Camera-type eye (tissue), 1 donor: ENCODE results near the gene PDCD11. TPM values are rescaled to one million over a fixed set of nuclear protein-coding genes. Genes with fewer than 3 reads are reported as not detected.

Experiments used
- total RNA-seq: library from RNA; depleted of rRNA; stranded (reverse); fragments of >200 nt; gene quantifications from one replicate; pipeline ENCODE4 v1.2.3, GENCODE V29; 2014

The PDCD11 gene
- 33.3 TPM for total RNA-seq

GRCh38 chr10:103396067-103396788 is at the start of gene PDCD11, which contains the start of gene ATP5MK:
TSS of gene PDCD11 (plus strand) at chr10:103396626. CDS start at chr10:103398427, 1,801 bp downstream.
TSS of gene ATP5MK (minus strand) at chr10:103396475. CDS start at chr10:103392457, 4,018 bp downstream.

DNA sequence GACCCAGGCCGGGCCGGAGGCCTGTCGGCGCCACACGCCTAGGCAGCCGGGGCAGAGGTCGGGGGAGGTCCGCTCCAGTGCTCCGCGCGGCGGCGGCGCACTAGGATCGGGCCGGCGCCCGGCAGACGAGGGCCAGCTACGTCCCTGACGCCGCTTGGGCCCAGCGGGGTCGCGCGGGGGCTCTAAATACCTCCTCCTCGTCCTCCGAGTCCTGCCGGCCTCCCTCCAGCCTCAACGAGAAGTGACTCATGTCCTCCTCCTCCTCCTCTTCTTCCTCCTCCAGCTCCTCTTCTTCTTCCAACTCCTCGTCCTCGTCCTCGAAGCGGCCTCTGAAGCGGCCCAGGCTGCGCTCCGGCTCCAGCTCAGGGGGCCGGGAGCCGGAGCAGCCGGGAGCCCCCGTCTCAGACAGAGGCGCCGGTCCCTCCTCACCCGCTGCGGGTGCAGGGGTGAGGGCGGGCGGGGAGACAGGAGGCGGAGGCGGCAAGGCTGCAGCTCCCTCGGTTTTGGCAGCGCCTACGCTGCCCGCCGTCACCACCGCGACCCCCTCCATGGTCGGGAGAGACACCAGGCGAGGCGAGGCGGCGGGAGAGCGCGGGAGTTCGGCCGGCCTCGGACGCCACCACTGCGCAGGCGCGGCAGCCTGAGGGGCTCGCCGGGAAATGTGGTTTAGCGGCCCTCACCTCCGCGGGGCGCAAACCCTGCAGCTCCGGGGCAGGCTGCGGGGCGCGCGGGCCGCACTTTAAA is 45.7 kb upstream of the PDCD11 start, which contains the start of gene PCGF6:
TSS of gene PCGF6 (minus strand) at position 624 of the 744 bp plus-strand sequence. CDS start at position 550, 74 bp downstream.

DNA sequence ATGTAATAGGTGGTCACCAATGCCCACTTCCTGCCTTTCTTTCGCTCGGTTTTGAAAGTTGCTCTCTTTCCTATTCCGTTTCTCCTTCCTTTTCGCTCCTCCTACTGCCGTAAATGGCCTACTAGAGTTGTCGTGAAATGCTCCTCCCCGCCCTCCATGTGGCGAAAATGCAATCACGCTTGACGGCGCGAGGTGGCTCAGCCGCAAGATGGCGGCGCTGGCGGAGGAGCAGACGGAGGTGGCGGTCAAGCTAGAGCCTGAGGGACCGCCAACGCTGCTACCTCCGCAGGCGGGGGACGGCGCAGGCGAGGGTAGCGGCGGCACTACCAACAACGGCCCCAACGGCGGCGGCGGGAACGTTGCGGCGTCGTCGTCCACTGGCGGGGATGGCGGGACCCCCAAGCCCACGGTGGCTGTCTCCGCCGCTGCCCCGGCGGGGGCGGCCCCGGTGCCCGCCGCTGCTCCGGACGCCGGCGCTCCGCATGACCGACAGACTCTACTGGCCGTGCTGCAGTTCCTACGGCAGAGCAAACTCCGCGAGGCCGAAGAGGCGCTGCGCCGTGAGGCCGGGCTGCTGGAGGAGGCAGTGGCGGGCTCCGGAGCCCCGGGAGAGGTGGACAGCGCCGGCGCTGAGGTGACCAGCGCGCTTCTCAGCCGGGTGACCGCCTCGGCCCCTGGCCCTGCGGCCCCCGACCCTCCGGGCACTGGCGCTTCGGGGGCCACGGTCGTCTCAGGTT is 28.5 kb upstream of the PDCD11 start, which contains the start of gene TAF5:
TSS of gene TAF5 (plus strand) at position 195 of the 737 bp plus-strand sequence. CDS start at position 209, 14 bp downstream.

DNA sequence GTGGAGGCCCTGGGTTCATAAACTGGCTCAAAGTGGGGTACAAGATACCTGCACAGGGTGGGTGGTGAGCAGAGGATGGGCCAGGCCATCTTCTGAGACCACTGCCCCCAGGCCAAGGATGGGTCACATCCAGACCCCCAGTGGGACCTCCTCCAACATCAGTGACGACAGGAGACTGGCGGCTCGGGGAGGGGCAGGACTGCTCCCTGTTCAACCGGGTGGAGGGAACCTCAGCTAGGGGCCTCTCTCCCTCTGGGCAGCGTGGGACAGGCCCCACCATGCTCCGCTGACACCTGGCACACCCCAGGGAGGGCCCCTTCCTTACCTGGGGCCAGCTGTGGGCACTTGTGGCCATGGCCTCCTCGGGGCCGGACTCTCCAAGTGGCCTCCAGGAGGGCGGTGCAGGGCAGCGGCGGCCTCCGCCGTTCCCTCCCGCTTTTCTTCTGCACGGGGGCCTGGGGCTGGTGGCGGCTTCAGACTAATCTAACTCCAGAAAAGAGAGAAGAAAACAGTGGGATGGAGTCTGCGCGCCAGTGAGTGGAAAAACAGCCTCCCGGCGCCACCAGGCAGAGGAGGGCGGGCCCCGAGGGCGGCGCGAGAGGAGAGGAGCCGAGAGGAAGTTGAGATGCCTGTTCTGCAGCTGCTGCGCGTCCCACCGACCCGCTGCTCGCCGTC is 55.5 kb downstream of the PDCD11 start, which contains the start of gene CALHM2:
TSS of gene CALHM2 (minus strand) at position 540 of the 675 bp plus-strand sequence. CDS start 2,429 bp downstream, outside the sequence.

DNA sequence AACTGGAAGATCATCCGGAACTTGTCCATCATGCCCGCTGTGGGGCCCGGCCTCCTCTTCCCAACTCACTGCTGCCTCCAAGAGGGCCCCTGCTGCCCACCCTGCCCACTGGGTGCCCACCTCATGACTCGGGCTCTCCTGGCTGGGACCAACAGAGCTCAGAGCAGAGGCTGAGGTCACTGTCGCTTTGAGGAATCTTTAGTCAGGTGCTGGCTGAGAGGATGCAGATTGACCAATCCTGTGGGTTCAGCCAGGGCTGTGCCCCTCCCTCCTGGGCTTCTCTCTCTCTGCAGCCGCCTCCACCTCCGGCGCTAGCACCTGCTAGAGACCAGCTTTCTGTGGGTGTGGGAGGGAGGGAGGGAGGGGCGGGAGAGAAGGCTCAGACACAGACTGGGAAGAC is 62.3 kb downstream of the PDCD11 start, which contains the start of gene CALHM1:
TSS of gene CALHM1 (minus strand) at position 181 of the 400 bp plus-strand sequence. CDS start at position 32, 149 bp downstream.

GRCh38 chr10:103479135-103479534 is 82.7 kb downstream of the PDCD11 start, which contains the start of gene CALHM3:
TSS of gene CALHM3 (minus strand) at chr10:103479240. CDS start at chr10:103479032, 208 bp downstream.

GRCh38 chr10:103493362-103493915 is 97.0 kb downstream of the PDCD11 start, which contains the start of gene NEURL1:
TSS of gene NEURL1 (plus strand) at chr10:103493705. CDS start at chr10:103494388, 683 bp downstream.

Other genes starting within 250 kb of the PDCD11 start
- 259 TPM for gene NT5C2, start 203.4 kb upstream of the PDCD11 start, total RNA-seq
- gene RPEL1, start 150.7 kb upstream of the PDCD11 start, total RNA-seq = not detected
- 102 TPM for gene INA, start 119.5 kb upstream of the PDCD11 start, total RNA-seq
- gene PCGF6, start 45.5 kb upstream of the PDCD11 start, total RNA-seq = 13.7 TPM
- 12.9 TPM for gene TAF5, start 28.6 kb upstream of the PDCD11 start, total RNA-seq
- gene ATP5MK, start 151 bp upstream of the PDCD11 start, total RNA-seq = 84.4 TPM
- gene CALHM2, start 55.7 kb downstream of the PDCD11 start, total RNA-seq = 12.4 TPM
- gene CALHM1, start 62.3 kb downstream of the PDCD11 start, total RNA-seq = not detected
- gene CALHM3, start 82.6 kb downstream of the PDCD11 start, total RNA-seq = not detected
- 16.8 TPM for gene NEURL1, start 97.1 kb downstream of the PDCD11 start, total RNA-seq